ENCODE data around the gene FTSJ3. TPM values are rescaled to one million over a fixed set of nuclear protein-coding genes. Genes with fewer than 3 reads are reported as not detected.

FTSJ3 gene
- total and polyA plus RNA-seq, 2 of the 13 experiments (the other 11 are each of a cell fraction or from before 2014, with no cell fraction given): 26.0 to 64.2 TPM

DNA sequence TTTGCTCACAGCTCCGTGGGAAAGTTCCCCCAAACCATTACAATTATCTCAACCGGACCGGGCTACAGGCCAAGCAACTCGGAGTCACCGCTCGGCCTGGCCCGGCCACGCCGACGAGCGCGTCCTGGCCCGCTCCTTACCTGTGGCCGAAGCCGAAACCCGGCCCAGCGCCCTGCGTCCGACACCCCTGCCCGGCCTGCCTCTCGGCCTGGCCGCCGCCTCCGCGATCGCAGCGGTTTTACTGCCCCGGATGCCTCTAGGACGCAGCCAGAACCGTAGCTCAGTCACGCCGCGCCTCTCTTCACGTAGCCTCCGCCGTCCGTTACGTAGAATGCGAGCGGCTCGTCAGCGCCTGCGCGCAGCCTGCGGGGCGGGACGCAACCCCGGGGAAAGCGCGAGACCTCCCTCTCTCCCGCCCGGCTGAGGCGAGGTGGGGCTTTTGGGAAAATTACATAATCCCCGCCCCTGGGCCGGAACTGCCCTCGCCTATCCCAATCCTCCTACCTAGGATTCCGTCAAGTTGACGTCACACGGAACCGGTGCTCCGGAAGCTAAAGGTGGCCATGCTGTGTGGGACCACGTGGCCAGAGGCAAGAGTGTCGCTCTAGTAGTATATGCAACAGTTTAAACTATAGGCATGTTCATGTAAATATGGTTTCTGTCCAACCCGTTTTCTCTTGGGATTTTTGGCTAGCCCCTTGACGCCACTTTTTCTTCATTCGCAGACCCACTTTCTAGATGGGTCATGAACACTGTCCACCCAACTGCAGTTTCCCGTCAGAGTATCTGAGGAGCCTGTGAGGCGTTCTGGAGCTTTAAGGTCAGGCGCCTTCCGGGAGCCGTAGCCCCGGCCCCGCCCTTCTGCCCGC lies 54.0 kb downstream of the FTSJ3 start, which contains the start of gene CCDC47 (continued):
- TF ChIP-seq, protein P1, sequence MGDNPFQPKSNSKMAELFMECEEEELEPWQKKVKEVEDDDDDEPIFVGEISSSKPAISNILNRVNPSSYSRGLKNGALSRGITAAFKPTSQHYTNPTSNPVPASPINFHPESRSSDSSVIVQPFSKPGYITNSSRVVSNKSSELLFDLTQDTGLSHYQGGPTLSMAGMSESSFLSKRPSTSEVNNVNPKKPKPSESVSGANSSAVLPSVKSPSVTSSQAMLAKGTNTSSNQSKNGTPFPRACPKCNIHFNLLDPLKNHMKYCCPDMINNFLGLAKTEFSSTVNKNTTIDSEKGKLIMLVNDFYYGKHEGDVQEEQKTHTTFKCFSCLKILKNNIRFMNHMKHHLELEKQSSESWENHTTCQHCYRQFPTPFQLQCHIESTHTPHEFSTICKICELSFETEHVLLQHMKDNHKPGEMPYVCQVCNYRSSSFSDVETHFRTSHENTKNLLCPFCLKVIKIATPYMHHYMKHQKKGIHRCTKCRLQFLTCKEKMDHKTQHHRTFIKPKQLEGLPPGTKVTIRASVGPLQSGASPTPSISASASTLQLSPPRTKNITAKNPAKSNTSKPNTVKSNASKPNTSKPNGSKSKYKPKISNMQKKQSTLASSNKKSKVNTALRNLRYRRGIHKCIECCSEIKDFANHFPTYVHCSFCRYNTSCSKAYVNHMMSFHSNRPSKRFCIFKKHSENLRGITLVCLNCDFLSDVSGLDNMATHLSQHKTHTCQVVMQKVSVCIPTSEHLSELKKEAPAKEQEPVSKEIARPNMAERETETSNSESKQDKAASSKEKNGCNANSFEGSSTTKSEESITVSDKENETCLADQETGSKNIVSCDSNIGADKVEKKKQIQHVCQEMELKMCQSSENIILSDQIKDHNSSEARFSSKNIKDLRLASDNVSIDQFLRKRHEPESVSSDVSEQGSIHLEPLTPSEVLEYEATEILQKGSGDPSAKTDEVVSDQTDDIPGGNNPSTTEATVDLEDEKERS (CRISPR knock-in tag; IDR thresholded peaks at IDR 0.05): 0 out of 2 replicates have a peak, but pooled peaks have one; percentile 9
- TF ChIP-seq POLR2A (IDR thresholded peaks at IDR 0.05; ENCODE audit: insufficient read depth in 1 of 2, low read depth in 2 of 2, low read length in 2 of 2) (peak; percentile 88 to 96), ZNF775 (CRISPR knock-in tag; IDR thresholded peaks at IDR 0.05; ENCODE audit: borderline replicate concordance) (0 out of 2 replicates have a peak, but pooled peaks have one; percentile 59), ZNF841 (CRISPR knock-in tag; IDR thresholded peaks at IDR 0.05; ENCODE audit: borderline replicate concordance) (no peak), SRSF9 (IDR thresholded peaks at IDR 0.05; ENCODE audit: borderline replicate concordance, insufficient read depth, low read depth, low read length, poor library complexity, severe bottlenecking) (no peak), ZNF382 (CRISPR knock-in tag; IDR thresholded peaks at IDR 0.05; ENCODE audit: borderline replicate concordance) (no peak), RFX5 (IDR thresholded peaks at IDR 0.05; ENCODE audit: low read depth, low read length) (peak; percentile 69; the same call in 1 of the 2 replicates), RFX3 (CRISPR knock-in tag; IDR thresholded peaks at IDR 0.05) (no peak), ZNF121 (CRISPR knock-in tag; IDR thresholded peaks at IDR 0.05) (peak; percentile 30; the same call in 1 of the 2 replicates), FOXP1 (IDR thresholded peaks at IDR 0.05) (no peak), FOXP1 (CRISPR knock-in tag; IDR thresholded peaks at IDR 0.05) (no peak), RAD21 (CRISPR knock-in tag; IDR thresholded peaks at IDR 0.05) (peak; percentile 41), AGO1 (IDR thresholded peaks at IDR 0.05; ENCODE audit: low read depth, low read length, poor library complexity, severe bottlenecking) (peak; percentile 98)
- TF ChIP-seq, protein P2, sequence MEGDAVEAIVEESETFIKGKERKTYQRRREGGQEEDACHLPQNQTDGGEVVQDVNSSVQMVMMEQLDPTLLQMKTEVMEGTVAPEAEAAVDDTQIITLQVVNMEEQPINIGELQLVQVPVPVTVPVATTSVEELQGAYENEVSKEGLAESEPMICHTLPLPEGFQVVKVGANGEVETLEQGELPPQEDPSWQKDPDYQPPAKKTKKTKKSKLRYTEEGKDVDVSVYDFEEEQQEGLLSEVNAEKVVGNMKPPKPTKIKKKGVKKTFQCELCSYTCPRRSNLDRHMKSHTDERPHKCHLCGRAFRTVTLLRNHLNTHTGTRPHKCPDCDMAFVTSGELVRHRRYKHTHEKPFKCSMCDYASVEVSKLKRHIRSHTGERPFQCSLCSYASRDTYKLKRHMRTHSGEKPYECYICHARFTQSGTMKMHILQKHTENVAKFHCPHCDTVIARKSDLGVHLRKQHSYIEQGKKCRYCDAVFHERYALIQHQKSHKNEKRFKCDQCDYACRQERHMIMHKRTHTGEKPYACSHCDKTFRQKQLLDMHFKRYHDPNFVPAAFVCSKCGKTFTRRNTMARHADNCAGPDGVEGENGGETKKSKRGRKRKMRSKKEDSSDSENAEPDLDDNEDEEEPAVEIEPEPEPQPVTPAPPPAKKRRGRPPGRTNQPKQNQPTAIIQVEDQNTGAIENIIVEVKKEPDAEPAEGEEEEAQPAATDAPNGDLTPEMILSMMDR (CRISPR knock-in tag; IDR thresholded peaks at IDR 0.05): peak; percentile 4; the same call in 1 of the 2 replicates
- TF ChIP-seq, protein P3, sequence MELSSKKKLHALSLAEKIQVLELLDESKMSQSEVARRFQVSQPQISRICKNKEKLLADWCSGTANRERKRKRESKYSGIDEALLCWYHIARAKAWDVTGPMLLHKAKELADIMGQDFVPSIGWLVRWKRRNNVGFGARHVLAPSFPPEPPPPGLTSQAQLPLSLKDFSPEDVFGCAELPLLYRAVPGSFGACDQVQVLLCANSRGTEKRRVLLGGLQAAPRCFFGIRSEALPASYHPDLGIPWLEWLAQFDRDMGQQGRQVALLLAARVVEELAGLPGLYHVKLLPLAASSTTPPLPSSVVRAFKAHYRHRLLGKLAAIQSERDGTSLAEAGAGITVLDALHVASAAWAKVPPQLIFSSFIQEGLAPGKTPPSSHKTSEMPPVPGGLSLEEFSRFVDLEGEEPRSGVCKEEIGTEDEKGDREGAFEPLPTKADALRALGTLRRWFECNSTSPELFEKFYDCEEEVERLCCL (CRISPR knock-in tag; IDR thresholded peaks at IDR 0.05; ENCODE audit: borderline replicate concordance): no peak; the same call in 1 of the 2 replicates
- TF ChIP-seq, protein P4, sequence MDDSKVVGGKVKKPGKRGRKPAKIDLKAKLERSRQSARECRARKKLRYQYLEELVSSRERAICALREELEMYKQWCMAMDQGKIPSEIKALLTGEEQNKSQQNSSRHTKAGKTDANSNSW (CRISPR knock-in tag; IDR thresholded peaks at IDR 0.05; ENCODE audit: borderline replicate concordance): peak; percentile 84; the same call in 1 of the 2 replicates
- TF ChIP-seq, protein P5, sequence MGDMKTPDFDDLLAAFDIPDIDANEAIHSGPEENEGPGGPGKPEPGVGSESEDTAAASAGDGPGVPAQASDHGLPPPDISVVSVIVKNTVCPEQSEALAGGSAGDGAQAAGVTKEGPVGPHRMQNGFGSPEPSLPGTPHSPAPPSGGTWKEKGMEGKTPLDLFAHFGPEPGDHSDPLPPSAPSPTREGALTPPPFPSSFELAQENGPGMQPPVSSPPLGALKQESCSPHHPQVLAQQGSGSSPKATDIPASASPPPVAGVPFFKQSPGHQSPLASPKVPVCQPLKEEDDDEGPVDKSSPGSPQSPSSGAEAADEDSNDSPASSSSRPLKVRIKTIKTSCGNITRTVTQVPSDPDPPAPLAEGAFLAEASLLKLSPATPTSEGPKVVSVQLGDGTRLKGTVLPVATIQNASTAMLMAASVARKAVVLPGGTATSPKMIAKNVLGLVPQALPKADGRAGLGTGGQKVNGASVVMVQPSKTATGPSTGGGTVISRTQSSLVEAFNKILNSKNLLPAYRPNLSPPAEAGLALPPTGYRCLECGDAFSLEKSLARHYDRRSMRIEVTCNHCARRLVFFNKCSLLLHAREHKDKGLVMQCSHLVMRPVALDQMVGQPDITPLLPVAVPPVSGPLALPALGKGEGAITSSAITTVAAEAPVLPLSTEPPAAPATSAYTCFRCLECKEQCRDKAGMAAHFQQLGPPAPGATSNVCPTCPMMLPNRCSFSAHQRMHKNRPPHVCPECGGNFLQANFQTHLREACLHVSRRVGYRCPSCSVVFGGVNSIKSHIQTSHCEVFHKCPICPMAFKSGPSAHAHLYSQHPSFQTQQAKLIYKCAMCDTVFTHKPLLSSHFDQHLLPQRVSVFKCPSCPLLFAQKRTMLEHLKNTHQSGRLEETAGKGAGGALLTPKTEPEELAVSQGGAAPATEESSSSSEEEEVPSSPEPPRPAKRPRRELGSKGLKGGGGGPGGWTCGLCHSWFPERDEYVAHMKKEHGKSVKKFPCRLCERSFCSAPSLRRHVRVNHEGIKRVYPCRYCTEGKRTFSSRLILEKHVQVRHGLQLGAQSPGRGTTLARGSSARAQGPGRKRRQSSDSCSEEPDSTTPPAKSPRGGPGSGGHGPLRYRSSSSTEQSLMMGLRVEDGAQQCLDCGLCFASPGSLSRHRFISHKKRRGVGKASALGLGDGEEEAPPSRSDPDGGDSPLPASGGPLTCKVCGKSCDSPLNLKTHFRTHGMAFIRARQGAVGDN (CRISPR knock-in tag; IDR thresholded peaks at IDR 0.05): peak; percentile 96

Data from HepG2 (cell line).